ENCODE results near the gene CDK16. TPM values are rescaled to one million over a fixed set of nuclear protein-coding genes. Genes with fewer than 3 reads are reported as not detected.

The CDK16 gene
- total and polyA plus RNA-seq, 9 of the 15 experiments (the other 6 are each of a cell fraction or from before 2014, with no cell fraction given), result 3.9 to 104 (median 57.5) TPM

- peak; percentile 75 for TF ChIP-seq RBFOX2 (IDR thresholded peaks at IDR 0.05; ENCODE audit: low read depth, low read length)
- peak; percentile 60 for TF ChIP-seq TAF1 (IDR thresholded peaks at IDR 0.05; ENCODE audit: control insufficient read depth, extremely low read depth, insufficient read depth, low read length, severe bottlenecking)
- TF ChIP-seq GTF2B (IDR thresholded peaks at IDR 0.05; ENCODE audit: extremely low read depth, insufficient read length), result no peak
- TF ChIP-seq LCOR (CRISPR knock-in tag; IDR thresholded peaks at IDR 0.05), result peak; percentile 91
- no peak for TF ChIP-seq STAT5B (CRISPR knock-in tag; IDR thresholded peaks at IDR 0.05)
- no peak for TF ChIP-seq ZNF766 (CRISPR knock-in tag; conservative IDR thresholded peaks at IDR 0.05)
- no peak for TF ChIP-seq ZNF644 (tag; IDR thresholded peaks at IDR 0.05; ENCODE audit: low read depth)
- TF ChIP-seq RBM39 (optimal IDR thresholded peaks at IDR 0.05; ENCODE audit: low read depth, low read length), result no peak
- TF ChIP-seq HDAC1 (IDR thresholded peaks at IDR 0.05), result no peak
- TF ChIP-seq KAT2B (IDR thresholded peaks at IDR 0.05; ENCODE audit: low read depth, low read length), result no peak
- no peak for TF ChIP-seq SRSF1 (IDR thresholded peaks at IDR 0.05; ENCODE audit: low read depth, low read length)
- TF ChIP-seq DNMT1 (IDR thresholded peaks at IDR 0.05), result no peak
- TF ChIP-seq ARID4B (CRISPR knock-in tag; IDR thresholded peaks at IDR 0.05), result no peak
- no peak for TF ChIP-seq ZNF740 (CRISPR knock-in tag; IDR thresholded peaks at IDR 0.05)
- peak in 1 of 2 experiments; percentile 25; a peak in 1 of 4 replicates for TF ChIP-seq ZNF740 (tag; IDR thresholded peaks at IDR 0.05)
- TF ChIP-seq ZNF197 (CRISPR knock-in tag; IDR thresholded peaks at IDR 0.05; ENCODE audit: low read depth), result no peak
- no peak for TF ChIP-seq ETS2 (tag; IDR thresholded peaks at IDR 0.05; ENCODE audit: borderline replicate concordance, poor library complexity, severe bottlenecking)
- TF ChIP-seq CREM (IDR thresholded peaks at IDR 0.05; ENCODE audit: low read depth), result peak; percentile 92
- TF ChIP-seq GTF2A2 (tag; IDR thresholded peaks at IDR 0.05), result no peak
- no peak for TF ChIP-seq E2F3 (CRISPR knock-in tag; IDR thresholded peaks at IDR 0.05)
- 0 out of 2 replicates have a peak, but pooled peaks have one; percentile 49 for TF ChIP-seq MTA3 (IDR thresholded peaks at IDR 0.05; ENCODE audit: borderline replicate concordance)
- TF ChIP-seq BRD4 (IDR thresholded peaks at IDR 0.05), result 0 out of 2 replicates have a peak, but pooled peaks have one; percentile 60
- no peak for TF ChIP-seq COPS2 (conservative IDR thresholded peaks at IDR 0.05)
- TF ChIP-seq ZNF24 (IDR thresholded peaks at IDR 0.05), result peak; percentile 61; the same call in 1 of the 2 replicates
Observed at GRCh38 chrX:47233333-47234113, 15.0 kb downstream of the CDK16 start (continued).
